ENCODE results near the gene SLC9C1.

The SLC9C1 gene

DNA sequence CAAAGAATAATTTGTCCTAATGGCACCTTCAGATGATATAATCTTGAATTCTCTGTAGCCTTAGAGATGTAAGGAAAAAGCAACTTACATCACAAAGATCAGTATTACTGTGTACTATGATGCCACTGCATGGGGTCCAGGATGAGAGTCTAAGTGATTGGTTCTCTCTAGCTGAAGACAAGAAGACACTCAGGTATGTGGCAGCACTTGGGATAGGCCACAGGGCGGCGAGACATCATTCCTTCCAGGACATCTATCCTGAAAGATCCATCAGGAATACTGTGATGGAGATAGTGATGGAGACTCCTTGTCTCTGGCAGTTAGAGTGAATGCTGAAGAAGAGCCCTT is 41.4 kb upstream of the SLC9C1 start:
- H3K4me3 ChIP-seq (replicated peaks; ENCODE audit: low read depth, low read length): no peak overlapping the region
- DNase-seq (ENCODE audit: extremely low read depth, low read depth): no peak
- TF ChIP-seq, protein P1, sequence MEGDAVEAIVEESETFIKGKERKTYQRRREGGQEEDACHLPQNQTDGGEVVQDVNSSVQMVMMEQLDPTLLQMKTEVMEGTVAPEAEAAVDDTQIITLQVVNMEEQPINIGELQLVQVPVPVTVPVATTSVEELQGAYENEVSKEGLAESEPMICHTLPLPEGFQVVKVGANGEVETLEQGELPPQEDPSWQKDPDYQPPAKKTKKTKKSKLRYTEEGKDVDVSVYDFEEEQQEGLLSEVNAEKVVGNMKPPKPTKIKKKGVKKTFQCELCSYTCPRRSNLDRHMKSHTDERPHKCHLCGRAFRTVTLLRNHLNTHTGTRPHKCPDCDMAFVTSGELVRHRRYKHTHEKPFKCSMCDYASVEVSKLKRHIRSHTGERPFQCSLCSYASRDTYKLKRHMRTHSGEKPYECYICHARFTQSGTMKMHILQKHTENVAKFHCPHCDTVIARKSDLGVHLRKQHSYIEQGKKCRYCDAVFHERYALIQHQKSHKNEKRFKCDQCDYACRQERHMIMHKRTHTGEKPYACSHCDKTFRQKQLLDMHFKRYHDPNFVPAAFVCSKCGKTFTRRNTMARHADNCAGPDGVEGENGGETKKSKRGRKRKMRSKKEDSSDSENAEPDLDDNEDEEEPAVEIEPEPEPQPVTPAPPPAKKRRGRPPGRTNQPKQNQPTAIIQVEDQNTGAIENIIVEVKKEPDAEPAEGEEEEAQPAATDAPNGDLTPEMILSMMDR (IDR thresholded peaks at IDR 0.05; ENCODE audit: low read depth, low read length, missing control alignments): no peak

DNA sequence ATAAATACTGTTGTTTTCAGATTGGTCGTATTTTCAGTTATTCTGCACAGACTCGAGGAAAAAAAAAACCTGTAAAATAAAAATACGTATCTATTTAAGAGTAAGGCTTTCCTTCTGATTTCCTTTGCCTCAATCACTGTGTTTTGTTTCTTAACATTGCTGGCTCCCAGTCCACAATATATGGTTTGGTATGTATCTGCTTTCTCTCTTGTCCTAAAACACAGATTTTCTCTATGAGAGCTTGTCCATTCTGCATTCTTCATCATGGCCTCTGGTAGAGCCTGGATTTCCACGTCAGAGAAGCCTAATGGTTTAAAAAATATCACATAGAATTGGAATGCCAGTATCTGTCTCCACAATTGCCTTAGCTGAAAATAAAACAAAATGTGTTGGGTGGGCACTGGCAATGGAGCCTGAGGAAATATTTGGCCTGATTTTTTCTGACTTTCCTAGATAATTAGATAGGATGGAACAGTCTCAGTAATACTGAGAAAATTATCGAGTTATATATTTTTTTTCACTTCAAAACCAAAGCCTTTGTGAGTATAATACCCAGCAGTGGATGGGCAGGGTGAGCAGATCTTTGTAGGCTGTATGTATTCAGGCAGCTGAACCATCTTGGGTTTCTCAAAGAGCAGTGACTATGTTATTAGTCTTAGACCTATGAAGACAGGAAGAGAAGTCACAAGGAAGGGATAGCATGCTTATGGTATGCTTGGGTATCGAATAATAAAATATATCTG is 40.8 kb upstream of the SLC9C1 start:
- no peak for DNase-seq (ENCODE audit: extremely low read depth, low read depth)
- TF ChIP-seq, protein P1 (IDR thresholded peaks at IDR 0.05; ENCODE audit: low read depth, low read length, missing control alignments): no peak

DNA sequence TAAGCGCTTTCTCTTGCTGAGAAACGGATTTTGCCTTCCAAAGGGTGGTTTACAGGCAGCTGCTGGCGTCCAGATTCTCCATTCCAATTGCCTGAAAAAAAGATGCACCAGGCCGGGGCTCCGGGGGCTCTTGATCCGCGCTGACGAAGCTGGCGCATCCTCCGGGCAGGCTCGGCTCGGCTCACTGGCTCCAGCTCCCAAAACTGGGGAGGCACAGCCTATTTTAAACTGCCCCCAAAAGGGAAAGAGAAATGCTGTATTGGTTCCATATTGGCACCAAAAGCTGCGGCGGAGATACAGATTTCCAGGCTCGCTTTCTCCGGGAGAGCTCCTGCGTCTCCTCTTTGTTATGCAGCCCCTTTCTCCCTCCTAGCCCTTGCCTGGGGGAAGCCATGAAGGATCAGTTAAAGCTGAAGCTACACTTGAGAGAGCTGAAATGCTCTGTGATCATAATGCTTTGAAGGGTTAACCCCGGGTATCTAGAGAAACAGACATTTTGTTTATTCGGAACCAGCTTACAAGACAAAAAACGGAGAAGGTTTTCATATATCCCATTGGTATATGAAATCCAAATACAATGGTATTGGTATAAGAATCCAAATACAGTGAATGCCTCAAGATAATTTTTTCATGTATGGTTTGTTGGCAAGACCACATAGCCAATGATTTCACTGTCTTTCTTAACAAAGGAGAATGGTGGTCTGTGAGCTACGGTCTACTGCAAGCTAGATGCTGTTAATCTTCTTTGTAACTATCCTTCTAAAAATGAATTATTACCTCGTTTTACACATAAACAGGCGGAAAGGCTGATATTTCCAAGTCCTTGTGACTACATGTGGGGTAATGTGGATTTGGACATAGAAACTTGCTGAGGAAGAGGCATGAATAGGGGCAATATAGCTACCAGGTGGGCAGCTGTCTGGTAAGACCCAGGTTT is 39.6 kb upstream of the SLC9C1 start:
- H3K4me3 ChIP-seq (replicated peaks; ENCODE audit: low read depth, low read length): peak overlapping the region; percentile 15

More for the DNA sequence above, 40.8 kb upstream of the SLC9C1 start:
- H3K4me3 ChIP-seq (replicated peaks; ENCODE audit: low read depth, low read length): no peak overlapping the region

DNA sequence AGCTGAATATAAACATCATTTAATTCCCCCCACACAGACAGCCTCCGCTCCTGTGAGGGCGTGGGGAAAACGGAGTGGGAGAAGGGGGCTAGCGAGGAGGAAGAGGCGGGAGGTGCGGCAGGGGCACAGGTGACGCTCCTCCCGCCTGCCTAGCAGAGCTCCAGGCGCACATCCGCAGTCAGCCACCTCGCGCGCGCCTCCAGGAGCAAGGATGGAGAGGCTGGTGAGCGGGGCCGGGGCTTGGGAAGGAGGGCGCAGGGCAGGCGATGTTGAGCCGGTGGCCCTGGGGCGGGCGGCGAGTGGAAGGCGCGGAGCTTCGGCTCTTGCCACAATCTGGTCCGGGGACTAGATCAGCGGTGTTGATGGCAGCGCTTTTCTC is 39.0 kb upstream of the SLC9C1 start, which contains the start of gene CD200:
CD200 (plus strand) TSS at position 155 of the 379 bp plus-strand sequence; CDS start at position 212, 57 bp downstream.
- DNase-seq (ENCODE audit: extremely low read depth, low read depth): no peak
- TF ChIP-seq, protein P1 (IDR thresholded peaks at IDR 0.05; ENCODE audit: low read depth, low read length, missing control alignments): no peak
- peak within 1 kb of the TSS; percentile 15 for H3K4me3 ChIP-seq (replicated peaks; ENCODE audit: low read depth, low read length)

More for the DNA sequence above, 39.6 kb upstream of the SLC9C1 start:
- TF ChIP-seq, protein P1 (IDR thresholded peaks at IDR 0.05; ENCODE audit: low read depth, low read length, missing control alignments): no peak
- DNase-seq (ENCODE audit: extremely low read depth, low read depth): no peak

DNA sequence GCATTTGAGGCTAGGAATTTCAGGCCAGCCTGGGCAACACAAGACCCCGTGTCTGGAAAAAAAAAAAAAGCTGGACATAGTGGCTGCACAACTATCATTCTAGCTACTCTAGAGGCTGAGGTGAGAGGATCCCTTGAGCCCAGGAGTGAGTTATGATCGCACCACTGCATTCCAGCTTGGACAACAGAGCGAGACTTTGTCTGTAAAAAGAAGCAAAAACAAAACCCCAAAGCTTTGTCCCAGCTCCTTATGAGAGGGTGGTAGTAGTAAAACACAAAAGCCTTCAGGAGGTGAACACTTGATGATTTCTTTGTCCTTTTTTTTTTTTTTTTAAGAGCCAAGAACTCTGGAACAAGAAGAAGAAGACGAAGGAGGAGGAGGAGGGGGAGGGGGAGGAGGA is 37.8 kb upstream of the SLC9C1 start:
- H3K4me3 ChIP-seq (replicated peaks; ENCODE audit: low read depth, low read length): no peak overlapping the region
- TF ChIP-seq, protein P1 (IDR thresholded peaks at IDR 0.05; ENCODE audit: low read depth, low read length, missing control alignments): no peak
- DNase-seq (ENCODE audit: extremely low read depth, low read depth): no peak

DNA sequence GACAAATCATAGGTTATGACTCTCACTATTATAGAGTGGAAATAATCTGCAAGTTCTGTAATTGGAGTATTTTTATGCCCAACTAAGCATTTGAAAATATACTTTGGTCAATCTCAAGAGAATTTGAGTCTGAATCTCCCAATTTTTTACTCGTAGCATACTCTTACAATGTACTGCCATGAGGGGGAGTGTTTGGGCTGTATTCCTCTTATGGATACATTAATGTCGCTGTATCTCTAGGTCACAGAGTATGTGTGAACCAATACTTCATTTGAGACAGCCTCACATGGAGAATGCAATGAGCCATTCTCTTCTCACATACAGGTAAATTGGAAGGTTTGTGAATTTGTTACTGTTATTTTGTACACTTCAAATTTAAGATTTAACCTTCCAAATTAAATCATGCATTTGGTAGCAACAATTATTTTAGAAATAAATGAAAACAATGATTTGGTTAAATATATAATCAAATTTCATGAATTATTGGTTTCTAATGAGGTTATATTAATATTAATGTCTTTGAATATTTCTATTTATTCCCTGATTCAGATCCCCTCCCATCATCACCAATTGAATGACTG is 33.4 kb upstream of the SLC9C1 start:
- peak; percentile 36 for DNase-seq (ENCODE audit: extremely low read depth, low read depth)
- TF ChIP-seq, protein P1 (IDR thresholded peaks at IDR 0.05; ENCODE audit: low read depth, low read length, missing control alignments): peak; percentile 48
- no peak overlapping the region for H3K4me3 ChIP-seq (replicated peaks; ENCODE audit: low read depth, low read length)

Data from HFF-Myc (cell line).